Heart left ventricle (tissue), 16 donors: ENCODE measurements around the gene MYO6. TPM values are rescaled to one million over a fixed set of nuclear protein-coding genes. Genes with fewer than 3 reads are reported as not detected.

Experiments
- ATAC-seq, 4 donors: fragments of 200-7000 bp; cut with Tn5 transposase; one replicate each; pipeline ENCODE4 v1.9.1; 2020 to 2022; ENCODE audit warnings: moderate library complexity in 4 of 4, mild to moderate bottlenecking in 3 of 4, moderate number of reproducible peaks in 1 of 4
- DNase-seq, 5 donors: peaks; one replicate each; pipeline ENCODE4 v3.0.0-alpha.2; 2020
- H3K27ac ChIP-seq, 12 donors: fragments of 200-600 bp; sonication (generic) in 4 of 12; one replicate each; pipeline versions ENCODE4 v1.5.0 to v1.8.0; 2016 to 2022; ENCODE audit warnings: mild to moderate bottlenecking in 2 of 12
- H3K27me3 ChIP-seq, 9 donors: fragments of 200-600 bp; sonication (generic) in 2 of 9; one replicate each; pipeline versions ENCODE4 v1.5.1 to v1.8.0; 2016 to 2022; ENCODE audit warnings: mild to moderate bottlenecking in 3 of 9
- H3K36me3 ChIP-seq, 9 donors: fragments of 200-600 bp; sonication (generic) in 2 of 9; one replicate each; pipeline versions ENCODE4 v1.5.0 to v1.8.0; 2018 to 2022; ENCODE audit warnings: mild to moderate bottlenecking in 2 of 9
- H3K4me1 ChIP-seq, 12 donors: fragments of 200-600 bp; sonication (generic) in 4 of 12; one replicate each; pipeline versions ENCODE4 v1.5.0 to v1.8.0; 2016 to 2022; ENCODE audit warnings: mild to moderate bottlenecking in 3 of 12
- H3K4me3 ChIP-seq, 12 donors: fragments of 200-600 bp; sonication (generic) in 4 of 12; one replicate each; pipeline versions ENCODE4 v1.5.0 to v1.8.0; 2017 to 2022; ENCODE audit warnings: mild to moderate bottlenecking in 9 of 12, moderate library complexity in 4 of 12
- H3K9me3 ChIP-seq, 12 donors: fragments of 200-600 bp; sonication (generic) in 4 of 12; one replicate each; pipeline versions ENCODE4 v1.5.0 to v1.8.0; 2016 to 2022; ENCODE audit warnings: mild to moderate bottlenecking in 1 of 12
- POLR2A ChIP-seq, 2 donors: fragments of 450-650 bp; IDR thresholded peaks; one replicate each; pipeline ENCODE4 v1.6.1; 2017; ENCODE audit warnings: antibody characterized with exemption in 2 of 2, mild to moderate bottlenecking in 2 of 2, moderate library complexity in 2 of 2
- WGBS, 4 donors: extraction: QIAGEN DNeasy Blood & Tissue Kit in 2 of 4; methylation state at CpG; one replicate each; pipeline versions ENCODE4 v1.1.5 to v1.1.7; 2013 to 2018; 5-methylcytosine and 5-hydroxymethylcytosine counted together
- intact Hi-C, 10 donors: fragments of 100-400 bp; cut with DNase I; formaldehyde crosslinking; loops; one replicate each; pipeline versions ENCODE4 v1.11.1 to v1.14.2; 2022
- polyA plus RNA-seq, 2 donors: library from polyadenylated mRNA; stranded (reverse); fragments of 200-250 nt; gene quantifications; one replicate each; pipeline ENCODE4 v1.2.3, GENCODE V29; 2013
- total RNA-seq, 9 donors: library from RNA; depleted of rRNA in 2 of 9; stranded (reverse); fragments of >200 nt in 2 of 9; fragmentation: NEBNext Ultra II Directional in 3 of 9; extraction: Animal tissue kit (Norgen Biotek cat#: 25700) in 3 of 9; gene quantifications; one replicate each; pipeline versions ENCODE4 v1.1.0 to v1.2.4, GENCODE V29; 2016 to 2023
- TF ChIP-seq, protein P1 (sequence below), 12 donors: fragments of 200-600 bp; sonication (generic) in 4 of 12; IDR thresholded peaks; one replicate each; pipeline versions ENCODE4 v1.5.0 to v1.8.0; 2018 to 2022; ENCODE audit warnings: antibody characterized with exemption in 12 of 12, mild to moderate bottlenecking in 5 of 12
- donor health status: ischemic (EF 13 %, LVEDD 7.1; RV severe dilation, severe dysfunction).
- donor health status: healthy with polysubstance abuse.
- donor health status: DM: no; HTN: yes; CAD: no.
- donor health status: DM: no; HTN: no; CAD: no.
- donor health status: ischemic (EF 25% LVEDD 6.9; RV normal size, moderate dysfunction).
- donor health status: ischemic (EF 25% LVEDD 5.7; RV mildly dilated, moderate dysfunction).
- donor health status: healthy.
- donor health status: DM: yes; HTN: yes; CAD: no.
- donor health status: ischemic (EF 35%, LVEDD 5.7; RV mildly dilated, moderate dysfunction).
- donor health status: nonischemic (EF 11% LVEDD 7.7; RV severe dilation, severe dysfunction).
- donor health status: DM: yes; HTN: yes; CAD: no.
- donor health status: PGD.
- donor health status: ischemic (EF 29% LVEDD 5.4; RV normal size, mild dysfunction).
- donor health status: nonischemic (EF 23%, LVEDD 6.1; RV moderate dilation, normal function).

The MYO6 gene
- total and polyA plus RNA-seq, 11 donors, result 3.1 to 9.5 (median 5.8) TPM

DNA sequence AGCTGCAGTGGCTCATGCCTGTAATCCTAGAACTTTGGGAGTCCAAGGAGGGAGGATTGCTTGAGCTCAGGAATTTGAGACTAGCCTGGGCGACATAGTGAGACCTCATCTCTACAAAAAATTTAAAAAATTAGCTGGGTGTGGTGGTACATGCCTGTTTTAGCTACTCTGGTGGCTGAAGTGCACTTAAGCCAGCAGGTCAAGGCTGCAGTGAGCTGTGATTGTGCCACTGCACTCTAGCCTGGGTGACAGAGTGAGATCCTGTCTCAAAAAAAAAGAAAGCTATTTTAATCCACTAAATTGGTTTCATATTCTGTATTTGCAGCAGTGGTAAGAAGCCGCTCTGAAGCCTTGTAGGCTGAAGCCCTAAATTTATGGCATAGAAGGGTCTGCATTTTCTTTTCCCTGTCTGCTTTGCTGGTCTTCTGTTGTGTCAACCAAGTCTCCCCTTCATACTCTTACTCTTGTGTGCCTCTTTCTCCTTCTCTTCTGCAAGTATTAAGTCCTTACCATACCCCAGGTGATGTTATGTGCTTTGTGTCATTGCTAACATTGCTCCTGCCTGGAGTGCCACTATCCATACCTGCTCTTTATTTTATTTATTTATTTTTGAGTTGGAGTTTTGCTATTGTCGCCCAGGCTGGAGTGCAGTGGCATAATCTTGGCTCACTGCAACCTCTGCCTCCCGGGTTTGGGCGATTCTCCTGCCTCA lies 70.9 kb downstream of the MYO6 start:
- H3K27me3 ChIP-seq, result no peaks in the 10 kb centered on the region
- H3K27ac ChIP-seq, result no peak overlapping the region
- TF ChIP-seq, protein P1, sequence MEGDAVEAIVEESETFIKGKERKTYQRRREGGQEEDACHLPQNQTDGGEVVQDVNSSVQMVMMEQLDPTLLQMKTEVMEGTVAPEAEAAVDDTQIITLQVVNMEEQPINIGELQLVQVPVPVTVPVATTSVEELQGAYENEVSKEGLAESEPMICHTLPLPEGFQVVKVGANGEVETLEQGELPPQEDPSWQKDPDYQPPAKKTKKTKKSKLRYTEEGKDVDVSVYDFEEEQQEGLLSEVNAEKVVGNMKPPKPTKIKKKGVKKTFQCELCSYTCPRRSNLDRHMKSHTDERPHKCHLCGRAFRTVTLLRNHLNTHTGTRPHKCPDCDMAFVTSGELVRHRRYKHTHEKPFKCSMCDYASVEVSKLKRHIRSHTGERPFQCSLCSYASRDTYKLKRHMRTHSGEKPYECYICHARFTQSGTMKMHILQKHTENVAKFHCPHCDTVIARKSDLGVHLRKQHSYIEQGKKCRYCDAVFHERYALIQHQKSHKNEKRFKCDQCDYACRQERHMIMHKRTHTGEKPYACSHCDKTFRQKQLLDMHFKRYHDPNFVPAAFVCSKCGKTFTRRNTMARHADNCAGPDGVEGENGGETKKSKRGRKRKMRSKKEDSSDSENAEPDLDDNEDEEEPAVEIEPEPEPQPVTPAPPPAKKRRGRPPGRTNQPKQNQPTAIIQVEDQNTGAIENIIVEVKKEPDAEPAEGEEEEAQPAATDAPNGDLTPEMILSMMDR (IDR thresholded peaks at IDR 0.05), result no peak
- no peak for TF ChIP-seq POLR2A (IDR thresholded peaks at IDR 0.05)
- ATAC-seq (no peak), DNase-seq (no peak)
- peaks cover 0 to 19% (median 0%) of the 10 kb centered on the region in 9 donors for H3K36me3 ChIP-seq
- no peaks in the 10 kb centered on the region for H3K9me3 ChIP-seq
- no peaks in the 10 kb centered on the region for H3K4me1 ChIP-seq
- 86 to 96% (median 88%) methylated on average over 5 of the region's 5 CpGs for WGBS, 4 donors
- intact Hi-C loops, result no loop called here
- H3K4me3 ChIP-seq, result no peak overlapping the region

DNA sequence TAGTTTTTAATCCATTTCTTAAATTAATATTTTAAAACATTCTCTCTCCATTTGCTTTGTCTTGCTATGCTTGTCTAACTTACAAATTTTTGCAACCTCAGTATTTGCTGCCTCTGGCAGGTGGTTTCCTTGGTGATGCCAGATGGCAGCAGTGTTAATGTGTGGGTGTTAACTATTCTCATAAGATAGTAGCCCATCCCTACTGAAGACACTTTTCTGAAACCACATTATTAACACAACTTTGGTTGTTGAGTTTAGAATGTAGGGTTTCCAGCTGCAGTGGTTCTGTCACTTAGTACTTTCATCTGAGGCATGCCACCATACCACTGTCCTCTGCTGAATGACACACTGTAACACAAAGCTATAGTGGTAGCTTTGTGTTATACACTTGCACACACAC lies 75.1 kb downstream of the MYO6 start:
- Histone ChIP-seq H3K4me1 (no peaks in the 10 kb centered on the region), H3K27me3 (no peaks in the 10 kb centered on the region), H3K4me3 (no peak overlapping the region), H3K36me3 (peaks cover 0 to 3% (median 0%) of the 10 kb centered on the region in 9 donors), H3K27ac (no peak overlapping the region), H3K9me3 (no peaks in the 10 kb centered on the region)
- DNase-seq (no peak), ATAC-seq (no peak)
- intact Hi-C loops, result no loop called here
- TF ChIP-seq, protein P1 (IDR thresholded peaks at IDR 0.05), result no peak
- TF ChIP-seq POLR2A (IDR thresholded peaks at IDR 0.05), result no peak

DNA sequence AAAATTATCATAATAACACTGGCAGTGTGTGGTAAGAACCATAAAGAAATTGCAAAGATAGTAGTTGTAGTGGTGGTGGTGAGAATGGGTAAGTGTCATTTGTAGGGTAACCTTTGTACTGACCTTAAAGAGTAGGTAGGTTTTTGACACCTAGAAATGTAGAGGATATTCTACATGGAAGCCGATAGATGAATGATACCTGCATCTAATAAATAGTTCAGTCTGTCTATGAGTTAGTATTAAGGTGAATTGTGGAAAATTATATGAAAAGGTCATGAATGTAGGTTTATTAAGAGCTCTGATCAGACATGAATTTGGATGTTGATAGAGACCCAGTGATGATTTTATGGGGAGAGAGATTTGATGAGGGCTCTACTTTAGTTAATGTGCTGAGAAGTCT lies 78.1 kb downstream of the MYO6 start:
- Histone ChIP-seq H3K27ac (no peak overlapping the region), H3K4me3 (no peak overlapping the region), H3K36me3 (peaks cover 0 to 16% (median 4%) of the 10 kb centered on the region in 9 donors), H3K27me3 (no peaks in the 10 kb centered on the region), H3K9me3 (no peaks in the 10 kb centered on the region), H3K4me1 (no peaks in the 10 kb centered on the region)
- TF ChIP-seq, protein P1 (IDR thresholded peaks at IDR 0.05), result no peak
- TF ChIP-seq POLR2A (IDR thresholded peaks at IDR 0.05), result no peak
- intact Hi-C loops, result no loop called here
- DNase-seq (no peak), ATAC-seq (no peak)
- 94 to 100% (median 97%) methylated on average over 1 of the region's 1 CpG for WGBS, 4 donors

DNA sequence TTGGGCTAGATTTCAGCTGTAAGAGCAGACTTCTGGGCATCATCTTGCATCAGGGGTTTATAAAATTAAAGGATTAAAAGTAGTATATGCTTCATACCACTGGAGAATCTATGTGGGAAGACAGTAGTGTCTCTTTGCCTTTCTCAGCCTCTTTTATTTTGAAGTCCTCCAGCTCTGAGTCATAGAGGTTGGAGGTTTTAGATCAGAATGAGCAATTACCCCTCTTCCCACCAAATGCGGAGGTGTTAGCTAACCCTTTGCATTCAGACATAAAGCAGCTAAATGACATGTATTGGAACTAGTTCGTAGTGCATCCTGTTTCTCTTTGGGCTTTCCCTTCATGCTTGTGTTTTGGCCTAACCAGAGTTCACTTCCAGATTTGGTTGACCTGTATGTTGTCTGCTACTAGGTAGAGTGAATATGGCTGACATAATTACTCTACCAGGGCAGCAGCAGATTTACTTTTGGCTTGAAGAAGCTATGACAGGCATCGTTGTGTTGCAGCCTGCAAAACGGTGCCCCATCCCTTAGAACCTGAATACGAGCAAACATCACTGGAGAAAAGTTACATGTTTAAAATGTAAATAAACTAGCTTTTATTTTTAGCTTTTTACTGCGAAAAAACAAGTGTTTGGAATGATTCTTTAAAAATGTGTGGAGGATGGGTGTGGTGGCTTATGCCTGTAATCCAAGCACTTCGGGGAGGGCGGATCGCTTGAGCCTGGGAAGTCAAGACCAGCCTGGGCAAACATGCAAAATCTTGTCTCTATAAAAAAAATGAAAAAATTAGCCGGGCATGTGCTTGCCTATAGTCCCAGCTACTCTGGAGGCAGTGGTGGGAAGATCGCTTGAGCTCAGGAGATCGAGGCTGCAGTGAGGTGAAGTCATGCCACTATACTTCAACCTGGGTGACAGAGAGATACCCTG lies 82.2 kb downstream of the MYO6 start:
- Histone ChIP-seq H3K4me3 (no peak overlapping the region), H3K27me3 (no peaks in the 10 kb centered on the region), H3K27ac (no peak overlapping the region), H3K4me1 (no peaks in the 10 kb centered on the region), H3K9me3 (no peaks in the 10 kb centered on the region), H3K36me3 (peaks cover 0 to 47% (median 11%) of the 10 kb centered on the region in 9 donors)
- DNase-seq (no peak), ATAC-seq (no peak)
- intact Hi-C loops, result no loop called here
- TF ChIP-seq, protein P1 (IDR thresholded peaks at IDR 0.05), result no peak
- TF ChIP-seq POLR2A (IDR thresholded peaks at IDR 0.05), result no peak
- 89 to 94% (median 92%) methylated on average over 12 of the region's 12 CpGs for WGBS, 4 donors
